GM21447 (cell line): ENCODE results near the gene MOB2.
"Not testable (repeated sequence)": the region's sequence is repeated elsewhere in the genome, so short reads cannot be mapped to it uniquely, and the experiment has no call there.

Source experiments
- ATAC-seq: cut with Tn5 transposase; IDR thresholded peaks from one replicate; pipeline ENCODE4 v1.9.1; 2021; ENCODE audit not compliant: unreplicated experiment

MOB2 gene

GRCh38 chr11:1518301-1518700 lies 31.7 kb upstream of the MOB2 start:
- ATAC-seq, result no peak

GRCh38 chr11:1517117-1518005 lies 30.8 kb upstream of the MOB2 start:
- ATAC-seq, result no peak

GRCh38 chr11:1516273-1517067 lies 29.9 kb upstream of the MOB2 start:
- no peak for ATAC-seq

- ATAC-seq, result no peak
These were observed 28.8 kb upstream of the MOB2 start for GRCh38 chr11:1515082-1516060.

- ATAC-seq, result no peak
These were observed 27.9 kb upstream of the MOB2 start for GRCh38 chr11:1514336-1515061.

- no peak for ATAC-seq
These were observed 27.0 kb upstream of the MOB2 start for GRCh38 chr11:1513326-1514296.

- not testable (repeated sequence) for ATAC-seq
These were observed 26.1 kb upstream of the MOB2 start for GRCh38 chr11:1512531-1513258.

- ATAC-seq, result no peak
These were observed 25.4 kb upstream of the MOB2 start for GRCh38 chr11:1511937-1512496.

GRCh38 chr11:1510928-1511327 lies 24.3 kb upstream of the MOB2 start:
- no peak for ATAC-seq

- ATAC-seq, result not testable (repeated sequence)
These were observed 23.8 kb upstream of the MOB2 start for GRCh38 chr11:1510351-1510750.

- ATAC-seq, result no peak
These were observed 23.2 kb upstream of the MOB2 start for GRCh38 chr11:1509626-1510255.

- no peak for ATAC-seq
These were observed 22.4 kb upstream of the MOB2 start for GRCh38 chr11:1508986-1509385.

GRCh38 chr11:1508491-1508891 lies 21.9 kb upstream of the MOB2 start:
- no peak for ATAC-seq

- no peak for ATAC-seq
These were observed 21.0 kb upstream of the MOB2 start for GRCh38 chr11:1507381-1508140.

GRCh38 chr11:1506981-1507380 lies 20.4 kb upstream of the MOB2 start:
- no peak for ATAC-seq

- ATAC-seq, result no peak
These were observed 18.9 kb upstream of the MOB2 start for GRCh38 chr11:1505480-1505879.
